HCT116 (cell line): ENCODE data around the gene MBD6. TPM values are rescaled to one million over a fixed set of nuclear protein-coding genes. Genes with fewer than 3 reads are reported as not detected.

Source experiments
- ATAC-seq: fragments of 200-7000 bp; cut with Tn5 transposase; 2 replicates; pipeline ENCODE4 v1.9.1; 2020; ENCODE audit warnings: mild to moderate bottlenecking, moderate library complexity
- BruUV-seq: library from RNA; stranded (reverse); fragments of 400-500 nt; replicated peaks from 2 replicates; lab custom pipeline; 2021; lab: Mats Ljungman, UMichigan
- CTCF ChIA-PET: fragments of 300-600 bp; sonication (Branson Sonifier 250); formaldehyde crosslinking; loops from one replicate; lab custom pipeline; 2021; ENCODE audit warnings: antibody characterized with exemption; lab: Charles Lee
- POLR2A ChIA-PET: fragments of 300-600, 350-600 bp; sonication (Branson Sonifier 250); formaldehyde crosslinking; loops from one replicate; lab custom pipeline; 2021; ENCODE audit warnings: antibody characterized with exemption; lab: Charles Lee
- RAD21 ChIA-PET, 2 experiments: fragments of 300-600 bp; sonication (Branson Sonifier 250); formaldehyde crosslinking; loops; one replicate each; lab custom pipeline; 2023; ENCODE audit warnings: low total read pairs in 2 of 2; ENCODE audit not compliant: uncharacterized antibody in 2 of 2, unreplicated experiment in 2 of 2, low non-redundant PET in 1 of 2; lab: Charles Lee
- DNase-seq: peaks from one replicate; pipeline ENCODE4 v3.0.0-alpha.2; 2010; ENCODE audit warnings: low read depth, low spot score
- H2AFZ ChIP-seq: fragments of 200-600 bp; shearing (Covaris generic), sonication (generic); 2 replicates; pipeline ENCODE4 v1.6.1; 2017; ENCODE audit warnings: low read depth, mixed run types, mixed read lengths, antibody characterized with exemption, low read length; ENCODE audit not compliant: poor library complexity, severe bottlenecking
- H3K27ac ChIP-seq: 2 replicates; pipeline ENCODE4 v1.5.1; 2012; ENCODE audit warnings: low read depth, low read length
- H3K27me3 ChIP-seq: fragments of 200-600 bp; sonication (generic); 2 replicates; pipeline ENCODE4 v1.6.1; 2016; ENCODE audit warnings: mixed run types, low read length, mixed read lengths; ENCODE audit not compliant: insufficient read depth
- H3K36me3 ChIP-seq, 2 experiments: fragments of 200-500 bp in 1 of 2; fragments of 200-600 bp in 1 of 2; sonication (Bioruptor generic) in 1 of 2; sonication (generic) in 1 of 2; 2 replicates each; pipeline versions ENCODE4 v1.5.1 to v1.6.1; 2014 to 2016; ENCODE audit warnings: low read length in 2 of 2, inconsistent platforms in 1 of 2, mixed read lengths in 1 of 2, mixed run types in 1 of 2; ENCODE audit not compliant: insufficient read depth in 2 of 2, control insufficient read depth in 1 of 2
- H3K4me1 ChIP-seq, 2 experiments: fragments of 200-600 bp in 1 of 2; sonication (generic) in 1 of 2; 2 replicates each; pipeline versions ENCODE4 v1.5.1 to v1.6.1; 2012 to 2017; ENCODE audit warnings: low read length in 2 of 2, inconsistent platforms in 1 of 2, mild to moderate bottlenecking in 1 of 2, mixed read lengths in 1 of 2, mixed run types in 1 of 2, moderate library complexity in 1 of 2; ENCODE audit not compliant: insufficient read depth in 2 of 2, control insufficient read depth in 1 of 2
- H3K4me2 ChIP-seq: fragments of 200-600 bp; sonication (generic); 2 replicates; pipeline ENCODE4 v1.6.1; 2017; ENCODE audit warnings: mixed run types, low read length, mixed read lengths
- H3K4me3 ChIP-seq, 2 experiments: fragments of 200-600 bp in 1 of 2; sonication (generic) in 1 of 2; replicated peaks in 1 of 2; 2 replicates each; pipeline ENCODE4 v1.5.1; 2011 to 2016; ENCODE audit warnings: low read length in 2 of 2, control low read depth in 1 of 2, low read depth in 1 of 2, mild to moderate bottlenecking in 1 of 2, mixed read lengths in 1 of 2, mixed run types in 1 of 2
- H3K79me2 ChIP-seq: fragments of 200-600 bp; sonication (generic); 2 replicates; pipeline ENCODE4 v1.6.1; 2017; ENCODE audit warnings: mild to moderate bottlenecking, mixed run types, low read length, moderate library complexity, mixed read lengths; ENCODE audit not compliant: insufficient read depth
- H3K9ac ChIP-seq: fragments of 200-600 bp; sonication (generic); 2 replicates; pipeline ENCODE4 v1.6.1; 2016; ENCODE audit warnings: low read length, mixed read lengths
- H3K9me2 ChIP-seq: fragments of 200-600 bp; sonication (generic), shearing (Covaris generic); 2 replicates; pipeline ENCODE4 v1.6.1; 2017; ENCODE audit warnings: mixed run types, mild to moderate bottlenecking, moderate library complexity; ENCODE audit not compliant: insufficient read depth
- H3K9me3 ChIP-seq, 2 experiments: fragments of 200-500 bp in 1 of 2; fragments of 200-600 bp in 1 of 2; sonication (Bioruptor generic) in 1 of 2; sonication (generic) in 1 of 2; 2 replicates each; pipeline ENCODE4 v1.6.1; 2014 to 2017; ENCODE audit warnings: low read length in 2 of 2, mixed read lengths in 2 of 2, inconsistent platforms in 1 of 2, low read depth in 1 of 2, mild to moderate bottlenecking in 1 of 2, mixed run types in 1 of 2, moderate library complexity in 1 of 2; ENCODE audit not compliant: control insufficient read depth in 1 of 2, insufficient read depth in 1 of 2
- H4K20me1 ChIP-seq: fragments of 200-600 bp; sonication (generic), shearing (Covaris generic); 2 replicates; pipeline ENCODE4 v1.6.1; 2017; ENCODE audit warnings: mixed run types, mild to moderate bottlenecking, moderate library complexity; ENCODE audit not compliant: insufficient read depth
- ATF3 ChIP-seq: IDR thresholded peaks from 2 replicates; pipeline ENCODE4 v1.6.1; 2012
- TCF7L2 ChIP-seq: IDR thresholded peaks from 2 replicates; pipeline ENCODE4 v1.7.0; 2011; ENCODE audit warnings: borderline replicate concordance, inconsistent platforms; ENCODE audit not compliant: insufficient read depth, insufficient read length; ENCODE audit errors: extremely low read depth
- ZFX ChIP-seq: fragments of 450-650 bp; IDR thresholded peaks from 2 replicates; pipeline ENCODE4 v1.6.1; 2017
- intact Hi-C: fragments of 100-400 bp; cut with micrococcal nuclease; formaldehyde crosslinking; loops from 2 replicates; pipeline ENCODE4 v1.10.0; 2022
- total RNA-seq: library from RNA; stranded (reverse); gene quantifications from one replicate; pipeline ENCODE4 v1.2.1, GENCODE V29; 2021; ENCODE audit not compliant: unreplicated experiment
- TF ChIP-seq, protein P1 (sequence below): IDR thresholded peaks from 2 replicates; pipeline ENCODE4 v1.6.1; 2012

Gene MBD6
- total RNA-seq, 1 experiment from 2014 or later, result 70.1 TPM

DNA sequence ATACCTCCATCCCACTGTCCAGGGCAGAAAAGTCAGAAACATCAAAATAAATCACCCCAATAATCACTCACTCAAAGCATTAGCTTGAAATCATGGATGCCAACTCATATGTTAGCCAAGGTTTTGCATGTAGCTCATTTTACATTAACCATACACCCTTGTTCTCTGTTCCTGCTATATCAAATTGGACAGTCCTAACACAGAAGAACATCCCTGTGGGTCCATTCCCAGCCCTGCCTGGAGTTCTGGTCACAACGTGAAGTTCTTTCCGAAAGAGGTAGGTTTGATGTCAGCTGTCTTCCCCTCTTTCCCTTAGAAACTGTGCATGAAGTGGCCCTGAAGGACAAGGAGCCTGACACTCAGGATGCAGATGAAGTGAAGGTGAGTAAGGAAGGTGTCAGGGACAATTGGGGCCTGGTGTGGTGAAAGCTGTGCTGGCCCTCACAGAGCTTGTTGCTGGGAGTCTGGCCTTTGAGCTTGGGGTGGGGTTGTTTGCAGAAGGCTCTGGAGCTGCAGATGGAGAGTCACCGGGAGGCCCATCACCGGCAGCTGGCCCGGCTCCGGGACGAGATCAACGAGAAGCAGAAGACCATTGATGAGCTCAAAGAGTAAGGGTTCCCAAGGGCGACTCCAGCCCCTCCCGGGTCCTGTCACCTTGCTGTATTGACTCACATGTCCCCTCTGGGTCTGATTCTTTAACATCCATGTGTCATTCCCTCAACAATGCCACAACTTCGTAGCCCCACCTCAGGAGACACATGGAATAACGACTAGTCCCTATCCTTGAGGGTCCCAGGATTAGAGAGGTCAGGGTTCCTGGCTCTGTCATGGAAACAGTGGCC lies 53.4 kb downstream of the MBD6 start:
- H3K4me3 ChIP-seq, result no peak overlapping the region
- H3K4me1 ChIP-seq, result no peaks in the 10 kb centered on the region
- intact Hi-C loops, result no loop called here

DNA sequence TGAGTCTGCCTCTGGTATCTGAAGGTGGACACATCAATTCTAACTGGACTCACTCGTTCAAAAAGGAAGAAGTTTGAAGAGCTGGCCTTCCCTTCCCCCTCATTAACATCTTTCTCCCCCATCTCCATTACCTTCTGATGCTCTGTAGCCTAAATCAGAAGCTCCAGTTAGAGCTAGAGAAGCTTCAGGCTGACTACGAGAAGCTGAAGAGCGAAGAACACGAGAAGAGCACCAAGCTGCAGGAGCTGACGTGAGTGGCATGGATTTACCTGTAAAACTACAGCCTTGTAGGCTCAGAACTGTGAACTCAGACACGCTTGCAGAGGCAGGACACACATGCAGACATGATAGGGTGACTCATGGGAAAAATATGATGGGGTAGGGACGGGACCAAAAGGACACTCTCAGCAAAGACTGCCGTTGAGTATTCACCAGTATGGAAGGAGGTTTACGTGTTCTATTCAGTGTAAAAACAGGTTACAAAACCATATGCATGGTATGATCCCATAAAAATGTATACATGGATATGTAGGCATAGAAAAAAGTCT lies 54.1 kb downstream of the MBD6 start:
- no peaks in the 10 kb centered on the region for H3K9me3 ChIP-seq
- H3K27ac ChIP-seq, result no peak overlapping the region
- DNase-seq (no peak), ATAC-seq (no peak)
- no peaks in the 10 kb centered on the region for H3K9me2 ChIP-seq
- POLR2A ChIA-PET, result no interaction called here
- H3K36me3 ChIP-seq, result peaks cover 0 to 14% of the 10 kb centered on the region in 2 experiments; a peak in 3 of 4 replicates
- no peaks in the 10 kb centered on the region for H3K4me1 ChIP-seq
- no peak overlapping the region for H2AFZ ChIP-seq
- CTCF ChIA-PET, result no interaction called here
- BruUV-seq, result no TSS peak
- no peak overlapping the region for H3K9ac ChIP-seq
- TF ChIP-seq, protein P1, sequence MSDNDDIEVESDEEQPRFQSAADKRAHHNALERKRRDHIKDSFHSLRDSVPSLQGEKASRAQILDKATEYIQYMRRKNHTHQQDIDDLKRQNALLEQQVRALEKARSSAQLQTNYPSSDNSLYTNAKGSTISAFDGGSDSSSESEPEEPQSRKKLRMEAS, result no peak
- TF ChIP-seq TCF7L2 (no peak), ZFX (no peak)
- RAD21 ChIA-PET, result no interaction called here
- intact Hi-C loops, result no loop called here
- H3K79me2 ChIP-seq, result no peaks in the 10 kb centered on the region
- no peaks in the 10 kb centered on the region for H4K20me1 ChIP-seq
- no peak overlapping the region for H3K4me2 ChIP-seq
- no peak overlapping the region for H3K4me3 ChIP-seq
- H3K27me3 ChIP-seq, result no peaks in the 10 kb centered on the region

More for the DNA sequence above, 53.4 kb downstream of the MBD6 start:
- H3K9me2 ChIP-seq, result no peaks in the 10 kb centered on the region
- no peak overlapping the region for H3K4me2 ChIP-seq
- no peak overlapping the region for H3K9ac ChIP-seq
- TF ChIP-seq ATF3, result no peak
- ChIA-PET POLR2A (no interaction called here), CTCF (no interaction called here), RAD21 (no interaction called here)
- no peaks in the 10 kb centered on the region for H3K9me3 ChIP-seq
- no peak overlapping the region for H3K27ac ChIP-seq
- H4K20me1 ChIP-seq, result no peaks in the 10 kb centered on the region
- no peak for ATAC-seq
- no TSS peak for BruUV-seq
- no peaks in the 10 kb centered on the region for H3K27me3 ChIP-seq
- no peak overlapping the region for H2AFZ ChIP-seq
- H3K79me2 ChIP-seq, result no peaks in the 10 kb centered on the region
- peaks cover 0 to 14% of the 10 kb centered on the region in 2 experiments; a peak in 2 of 4 replicates for H3K36me3 ChIP-seq
- no peak for DNase-seq
